Endothelial cell of umbilical vein (primary cell): ENCODE data around the gene CCDC15. TPM values are rescaled to one million over a fixed set of nuclear protein-coding genes. Genes with fewer than 3 reads are reported as not detected.

Experiments used
- BruUV-seq: library from RNA; stranded (reverse); fragments of 400-500 nt; replicated peaks from 2 replicates; lab custom pipeline; 2021; lab: Mats Ljungman, UMichigan
- CTCF ChIA-PET: fragments of 300-600, 350-600 bp; sonication (Branson Sonifier 250); formaldehyde crosslinking; loops from one replicate; lab custom pipeline; 2021; ENCODE audit warnings: antibody characterized with exemption, inconsistent platforms; lab: Charles Lee
- POLR2A ChIA-PET: fragments of 300-600, 350-600 bp; sonication (Branson Sonifier 250); formaldehyde crosslinking; loops from one replicate; lab custom pipeline; 2021; ENCODE audit warnings: antibody characterized with exemption, inconsistent platforms; lab: Charles Lee
- DNase-seq: peaks from one replicate; pipeline ENCODE4 v3.0.0-alpha.2; 2011; ENCODE audit warnings: low read depth, low spot score
- FAIRE-seq: peaks from 2 replicates; lab custom pipeline; 2011; peaks lifted over from hg19 to GRCh38; lab: Jason Lieb, UNC
- H2AFZ ChIP-seq: 2 replicates; pipeline ENCODE4 v1.6.0; 2012; ENCODE audit warnings: low read depth, low read length, control low read depth, inconsistent platforms
- H3K27ac ChIP-seq: 2 replicates; pipeline ENCODE4 v1.5.1; 2011; ENCODE audit warnings: low read depth, mild to moderate bottlenecking, control low read depth, low read length, moderate library complexity; ENCODE audit not compliant: insufficient read depth
- H3K27me3 ChIP-seq, 2 experiments: 2 replicates each; pipeline versions ENCODE4 v1.6.0 to v1.6.1; 2011; ENCODE audit warnings: low read length in 2 of 2, mixed read lengths in 1 of 2; ENCODE audit not compliant: control insufficient read depth in 2 of 2, insufficient read depth in 2 of 2
- H3K36me3 ChIP-seq, 2 experiments: 2 replicates in 1 of 2; 3 replicates in 1 of 2; pipeline ENCODE4 v1.5.1; 2011; ENCODE audit warnings: low read length in 2 of 2, mild to moderate bottlenecking in 1 of 2, moderate library complexity in 1 of 2; ENCODE audit not compliant: control insufficient read depth in 2 of 2, insufficient read depth in 2 of 2; ENCODE audit errors: extremely low read depth in 1 of 2
- H3K4me1 ChIP-seq: 3 replicates; pipeline ENCODE4 v1.5.1; 2011; ENCODE audit warnings: mild to moderate bottlenecking, low read length; ENCODE audit not compliant: control insufficient read depth, insufficient read depth; ENCODE audit errors: extremely low read depth
- H3K4me2 ChIP-seq: 2 replicates; pipeline ENCODE4 v1.6.1; 2011; ENCODE audit warnings: low read length, control low read depth, mixed read lengths; ENCODE audit not compliant: insufficient read depth
- H3K4me3 ChIP-seq, 3 experiments: fragments of 200-600 bp in 1 of 3; sonication (generic), shearing (Covaris generic) in 1 of 3; replicated peaks in 1 of 3; 2 replicates each; pipeline ENCODE4 v1.5.1; 2011 to 2016; ENCODE audit warnings: control low read depth in 3 of 3, low read length in 3 of 3, mild to moderate bottlenecking in 2 of 3, inconsistent platforms in 1 of 3, low read depth in 1 of 3, moderate library complexity in 1 of 3; ENCODE audit not compliant: insufficient read depth in 1 of 3
- H3K79me2 ChIP-seq: 2 replicates; pipeline ENCODE4 v1.6.0; 2012; ENCODE audit warnings: low read length, inconsistent platforms; ENCODE audit not compliant: control insufficient read depth, insufficient read depth
- H3K9ac ChIP-seq: replicated peaks from 2 replicates; pipeline ENCODE3; 2011; ENCODE audit warnings: low read length, control low read depth; ENCODE audit not compliant: insufficient read depth; ENCODE audit errors: extremely low read depth
- H3K9me1 ChIP-seq: replicated peaks from 3 replicates; pipeline ENCODE4 v1.6.0; 2011; ENCODE audit warnings: mild to moderate bottlenecking, low read length; ENCODE audit not compliant: control insufficient read depth, insufficient read depth; ENCODE audit errors: extremely low read depth
- H3K9me3 ChIP-seq: replicated peaks from 2 replicates; pipeline ENCODE4 v1.5.1; 2012; ENCODE audit warnings: low read length, inconsistent platforms; ENCODE audit not compliant: control insufficient read depth, insufficient read depth
- H4K20me1 ChIP-seq: replicated peaks from 2 replicates; pipeline ENCODE3; 2011; ENCODE audit warnings: mild to moderate bottlenecking, low read length; ENCODE audit not compliant: control insufficient read depth, insufficient read depth; ENCODE audit errors: extremely low read depth
- FOS ChIP-seq: IDR thresholded peaks from 2 replicates; pipeline ENCODE4 v1.6.1; 2011; ENCODE audit warnings: mild to moderate bottlenecking, low read length, moderate library complexity, borderline replicate concordance; ENCODE audit not compliant: insufficient read depth
- GATA2 ChIP-seq: IDR thresholded peaks from 2 replicates; pipeline ENCODE4 v1.7.0; 2011; ENCODE audit warnings: low read depth, mild to moderate bottlenecking, moderate library complexity, mixed read lengths, low read length; ENCODE audit not compliant: insufficient read length, insufficient read depth
- JUN ChIP-seq: IDR thresholded peaks from 2 replicates; pipeline ENCODE4 v1.6.1; 2011; ENCODE audit warnings: borderline replicate concordance, low read depth; ENCODE audit not compliant: insufficient read length, insufficient read depth
- MYC ChIP-seq: IDR thresholded peaks from one replicate; pipeline ENCODE4 v1.6.1; 2011; ENCODE audit warnings: mild to moderate bottlenecking, low read depth, low read length
- POLR2A ChIP-seq: IDR thresholded peaks from 2 replicates; pipeline ENCODE4 v1.6.1; 2012; ENCODE audit warnings: low read depth, mild to moderate bottlenecking, control low read depth, low read length
- POLR2AphosphoS5 ChIP-seq: IDR thresholded peaks from 2 replicates; pipeline ENCODE4 v1.6.1; 2012; ENCODE audit warnings: low read depth, mild to moderate bottlenecking, control low read depth, low read length, moderate library complexity; ENCODE audit not compliant: insufficient read depth
- dilution Hi-C: fragments of 300-500 bp; cut with MboI; formaldehyde crosslinking; loops from one replicate; pipeline ENCODE4 v1.15.0; 2019; ENCODE audit warnings: low sequenced_read_pairs; ENCODE audit not compliant: extremely low pct_ligation_motif_present
- intact Hi-C: fragments of 100-400 bp; cut with micrococcal nuclease; formaldehyde crosslinking; loops from one replicate; pipeline ENCODE4 v1.10.0; 2022
- polyA plus RNA-seq, 4 experiments: library from polyadenylated mRNA; depleted of rRNA in 3 of 4; stranded (reverse) in 3 of 4; unstranded in 1 of 4; fragments of >200 nt; gene quantifications; 2 replicates each; pipeline versions ENCODE4 v1.2.1 to v1.2.3, GENCODE V29; 2011 to 2012; ENCODE audit warnings: missing spikeins in 1 of 4
- total RNA-seq: library from RNA; stranded (reverse); gene quantifications from 2 replicates; pipeline ENCODE4 v1.2.3, GENCODE V29; 2021
- TF ChIP-seq, protein P1 (sequence below), 2 donors: IDR thresholded peaks; 1 replicate in 1 of 2; 2 replicates in 1 of 2; pipeline ENCODE4 v1.5.1; 2011; ENCODE audit warnings: low read length in 2 of 2, mild to moderate bottlenecking in 2 of 2, moderate library complexity in 2 of 2, control low read depth in 1 of 2, inconsistent platforms in 1 of 2, low read depth in 1 of 2; ENCODE audit not compliant: insufficient read depth in 1 of 2; ENCODE audit errors: extremely low read depth in 1 of 2

CCDC15 gene
- total and polyA plus RNA-seq, 2 donors (not counting 3 experiments of a cell fraction or from before 2014, with no cell fraction given): 0.75 to 3.8 TPM

- intact Hi-C loops: no loop called here
- Histone ChIP-seq H3K9ac (no peak overlapping the region), H2AFZ (no peak overlapping the region), H3K79me2 (no peaks in the 10 kb centered on the region), H3K9me3 (no peaks in the 10 kb centered on the region), H3K9me1 (no peaks in the 10 kb centered on the region), H3K27me3 (no peaks in the 10 kb centered on the region), H4K20me1 (no peaks in the 10 kb centered on the region), H3K4me3 (no peak overlapping the region), H3K4me1 (no peaks in the 10 kb centered on the region), H3K27ac (no peak overlapping the region), H3K36me3 (no peaks in the 10 kb centered on the region), H3K4me2 (no peak overlapping the region)
- POLR2A ChIA-PET: no interaction called here
- dilution Hi-C loops: no loop called here
- TF ChIP-seq POLR2AphosphoS5 (no peak), JUN (no peak), MYC (no peak)
- TF ChIP-seq, protein P1, sequence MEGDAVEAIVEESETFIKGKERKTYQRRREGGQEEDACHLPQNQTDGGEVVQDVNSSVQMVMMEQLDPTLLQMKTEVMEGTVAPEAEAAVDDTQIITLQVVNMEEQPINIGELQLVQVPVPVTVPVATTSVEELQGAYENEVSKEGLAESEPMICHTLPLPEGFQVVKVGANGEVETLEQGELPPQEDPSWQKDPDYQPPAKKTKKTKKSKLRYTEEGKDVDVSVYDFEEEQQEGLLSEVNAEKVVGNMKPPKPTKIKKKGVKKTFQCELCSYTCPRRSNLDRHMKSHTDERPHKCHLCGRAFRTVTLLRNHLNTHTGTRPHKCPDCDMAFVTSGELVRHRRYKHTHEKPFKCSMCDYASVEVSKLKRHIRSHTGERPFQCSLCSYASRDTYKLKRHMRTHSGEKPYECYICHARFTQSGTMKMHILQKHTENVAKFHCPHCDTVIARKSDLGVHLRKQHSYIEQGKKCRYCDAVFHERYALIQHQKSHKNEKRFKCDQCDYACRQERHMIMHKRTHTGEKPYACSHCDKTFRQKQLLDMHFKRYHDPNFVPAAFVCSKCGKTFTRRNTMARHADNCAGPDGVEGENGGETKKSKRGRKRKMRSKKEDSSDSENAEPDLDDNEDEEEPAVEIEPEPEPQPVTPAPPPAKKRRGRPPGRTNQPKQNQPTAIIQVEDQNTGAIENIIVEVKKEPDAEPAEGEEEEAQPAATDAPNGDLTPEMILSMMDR (IDR thresholded peaks at IDR 0.05; ENCODE audit: extremely low read depth in 1 of 2, insufficient read depth in 1 of 2, low read depth in 1 of 2, low read length in 2 of 2): no peak
- FAIRE-seq (no peak), DNase-seq (no peak)
- CTCF ChIA-PET: interaction anchor here (1.0 kb wide), 1 partner anchor 69 kb away, joined by 3 read pairs; no protein-coding TSS in a partner anchor
- no TSS peak for BruUV-seq
Measured at GRCh38 chr11:124945826-124946225, 8.2 kb upstream of the CCDC15 start.

GRCh38 chr11:124946735-124947141 is 7.3 kb upstream of the CCDC15 start:
- H4K20me1 ChIP-seq: no peaks in the 10 kb centered on the region
- no peak overlapping the region for H3K27ac ChIP-seq
- no peaks in the 10 kb centered on the region for H3K4me1 ChIP-seq
- POLR2A ChIA-PET: no interaction called here
- FAIRE-seq (no peak), DNase-seq (no peak)
- TF ChIP-seq FOS: no peak
- TF ChIP-seq, protein P1 (IDR thresholded peaks at IDR 0.05; ENCODE audit: extremely low read depth in 1 of 2, insufficient read depth in 1 of 2, low read depth in 1 of 2, low read length in 2 of 2): no peak
- TF ChIP-seq GATA2: no peak
- no peak for TF ChIP-seq POLR2A
- no peaks in the 10 kb centered on the region for H3K79me2 ChIP-seq
- dilution Hi-C loops (no loop called here), intact Hi-C loops (no loop called here)
- no peaks in the 10 kb centered on the region for H3K9me1 ChIP-seq
- no peaks in the 10 kb centered on the region for H3K36me3 ChIP-seq
- no peak overlapping the region for H3K4me3 ChIP-seq
- peaks cover 0 to 3% of the 10 kb centered on the region in 2 experiments for H3K27me3 ChIP-seq
- BruUV-seq: no TSS peak
- CTCF ChIA-PET: interaction anchor here (1.0 kb wide), 1 partner anchor 70 kb away, joined by 3 read pairs; no protein-coding TSS in a partner anchor
- H3K4me2 ChIP-seq: no peak overlapping the region
- H3K9me3 ChIP-seq: no peaks in the 10 kb centered on the region
- H2AFZ ChIP-seq: no peak overlapping the region
- H3K9ac ChIP-seq: no peak overlapping the region
